Muscle layer of colon (tissue), 2 donors: ENCODE measurements around the gene ITGB2.

ENCODE experiments used
- H3K27ac ChIP-seq: one replicate; pipeline ENCODE4 v1.7.0; 2013; ENCODE audit warnings: low read depth, mild to moderate bottlenecking, low read length, moderate library complexity
- H3K27me3 ChIP-seq, 2 donors: one replicate each; pipeline ENCODE4 v1.7.0; 2013; ENCODE audit warnings: low read length in 2 of 2, mild to moderate bottlenecking in 2 of 2; ENCODE audit not compliant: insufficient read depth in 2 of 2, control insufficient read depth in 1 of 2
- H3K36me3 ChIP-seq: one replicate; pipeline ENCODE4 v1.7.0; 2013; ENCODE audit warnings: mild to moderate bottlenecking, low read length; ENCODE audit not compliant: insufficient read depth
- H3K4me1 ChIP-seq: one replicate; pipeline ENCODE4 v1.7.0; 2013; ENCODE audit warnings: mild to moderate bottlenecking, low read length; ENCODE audit not compliant: insufficient read depth
- H3K4me3 ChIP-seq, 2 donors: one replicate each; pipeline ENCODE4 v1.7.0; 2013; ENCODE audit warnings: low read length in 2 of 2, low read depth in 1 of 2, mild to moderate bottlenecking in 1 of 2, moderate library complexity in 1 of 2
- H3K9ac ChIP-seq: one replicate; pipeline ENCODE4 v1.7.0; 2013; ENCODE audit warnings: low read length
- H3K9me3 ChIP-seq: one replicate; pipeline ENCODE4 v1.7.0; 2013; ENCODE audit warnings: mild to moderate bottlenecking, low read length
- donor health status: abdominal sarcoma.
- donor health status: Adenocarcinoma of cecum.

ITGB2 gene

DNA sequence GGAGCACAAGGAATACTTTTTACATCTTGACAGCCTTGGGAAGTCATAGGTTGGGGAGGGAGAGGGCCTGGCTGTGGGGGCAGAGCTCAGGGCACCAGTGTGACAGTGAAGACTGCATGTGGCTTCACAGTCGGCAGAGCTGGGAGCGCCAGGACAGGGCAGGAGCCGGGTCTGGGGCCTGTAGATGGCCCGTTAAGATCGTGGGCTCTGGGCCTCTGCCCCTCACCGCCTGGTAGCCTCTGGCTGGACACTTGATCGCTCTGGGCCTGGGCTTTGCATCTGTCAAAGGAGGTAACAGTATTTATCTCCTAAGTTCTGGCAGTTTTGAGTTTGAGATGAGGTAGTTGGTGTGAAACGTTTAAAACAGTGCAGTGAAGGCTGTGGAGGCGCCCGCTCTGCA, 23.9 kb upstream of the ITGB2 start:
- H3K27me3 ChIP-seq: no peaks in the 10 kb centered on the region
- H3K36me3 ChIP-seq: peaks cover 18% of the 10 kb centered on the region
- H3K9me3 ChIP-seq: no peaks in the 10 kb centered on the region
- H3K4me1 ChIP-seq: peaks cover 18% of the 10 kb centered on the region
- no peak overlapping the region for H3K4me3 ChIP-seq
- H3K9ac ChIP-seq: no peak overlapping the region
- H3K27ac ChIP-seq: no peak overlapping the region

DNA sequence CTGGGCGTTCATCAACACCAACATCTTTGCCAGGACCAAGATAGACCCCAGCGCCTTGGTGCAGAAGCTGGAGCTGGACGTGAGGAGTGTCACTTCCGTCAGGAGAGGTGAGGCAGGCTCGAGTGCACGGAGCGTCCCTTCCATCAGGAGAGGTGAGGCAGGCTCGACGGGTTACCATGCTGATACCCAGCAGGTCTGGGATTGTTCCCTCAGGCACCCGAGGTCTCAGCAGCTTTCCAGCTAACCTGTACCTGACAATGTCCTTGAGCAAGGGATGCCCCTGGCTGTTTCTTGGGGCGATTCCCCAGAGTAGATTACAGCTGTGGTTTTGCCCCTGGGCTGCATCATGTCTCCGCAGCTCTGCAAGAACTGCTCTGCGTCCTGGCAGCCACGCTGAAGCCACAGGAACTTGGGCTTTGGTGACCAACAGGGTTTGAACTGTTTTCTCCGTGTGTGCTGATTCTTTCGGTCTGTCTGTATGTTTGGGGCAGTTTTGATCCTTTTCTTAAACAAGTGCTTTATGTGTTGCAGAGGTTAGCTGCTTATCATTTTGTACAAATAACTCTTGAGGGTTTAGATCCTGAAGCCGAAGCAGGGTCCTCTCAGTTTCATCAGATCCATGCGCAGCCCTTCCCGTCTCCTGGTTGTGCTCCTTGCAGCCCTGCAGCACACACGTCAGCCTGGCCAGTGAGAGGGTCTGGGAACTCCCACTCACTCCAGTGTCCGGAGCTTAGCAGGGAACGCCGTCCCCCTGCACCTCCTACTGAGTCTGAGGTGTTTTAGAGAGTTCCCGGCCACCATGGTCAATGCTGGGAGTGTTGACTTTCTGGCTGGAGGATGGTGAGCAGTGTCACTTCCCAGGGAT, 23.2 kb upstream of the ITGB2 start:
- Histone ChIP-seq H3K4me3 (no peak overlapping the region), H3K9ac (no peak overlapping the region), H3K27me3 (no peaks in the 10 kb centered on the region), H3K36me3 (peaks cover 18% of the 10 kb centered on the region), H3K9me3 (no peaks in the 10 kb centered on the region), H3K4me1 (peaks cover 20% of the 10 kb centered on the region), H3K27ac (no peak overlapping the region)

DNA sequence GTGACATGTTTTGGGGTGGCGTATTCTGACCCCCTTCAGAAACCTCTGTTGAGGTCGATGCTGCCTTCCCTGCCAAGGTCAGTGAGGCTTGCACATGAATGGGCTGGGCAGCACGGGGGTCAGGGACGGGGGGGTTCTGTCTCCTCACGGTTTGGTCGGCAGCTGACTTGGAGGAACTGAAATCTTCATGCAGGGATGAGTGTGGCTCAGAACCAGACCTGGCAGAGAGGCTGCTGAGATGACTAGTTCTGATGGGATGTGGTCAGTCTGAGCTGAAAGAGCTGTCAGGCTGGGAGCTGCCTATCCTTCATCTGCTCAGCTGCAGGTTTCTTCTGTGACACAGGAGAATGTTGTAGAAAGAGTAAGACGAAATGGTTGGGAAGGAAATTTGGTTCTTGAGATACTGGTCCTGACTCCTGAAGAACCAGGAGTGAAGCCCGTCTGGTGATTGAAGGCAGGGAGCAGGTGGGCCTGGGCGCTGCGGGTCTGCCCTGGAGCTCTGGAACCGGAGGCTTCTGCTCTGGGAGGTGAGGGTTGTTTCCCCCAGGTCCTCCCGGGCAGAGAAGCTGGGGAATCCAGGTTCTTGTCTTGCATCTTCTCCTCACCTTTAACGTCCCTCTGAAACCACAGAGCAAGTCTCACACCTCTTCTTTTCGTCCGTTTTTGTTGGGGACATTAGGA, 22.4 kb upstream of the ITGB2 start:
- no peaks in the 10 kb centered on the region for H3K9me3 ChIP-seq
- H3K27me3 ChIP-seq: no peaks in the 10 kb centered on the region
- H3K9ac ChIP-seq: no peak overlapping the region
- no peak overlapping the region for H3K27ac ChIP-seq
- no peak overlapping the region for H3K4me3 ChIP-seq
- H3K4me1 ChIP-seq: peaks cover 22% of the 10 kb centered on the region
- H3K36me3 ChIP-seq: peaks cover 18% of the 10 kb centered on the region

DNA sequence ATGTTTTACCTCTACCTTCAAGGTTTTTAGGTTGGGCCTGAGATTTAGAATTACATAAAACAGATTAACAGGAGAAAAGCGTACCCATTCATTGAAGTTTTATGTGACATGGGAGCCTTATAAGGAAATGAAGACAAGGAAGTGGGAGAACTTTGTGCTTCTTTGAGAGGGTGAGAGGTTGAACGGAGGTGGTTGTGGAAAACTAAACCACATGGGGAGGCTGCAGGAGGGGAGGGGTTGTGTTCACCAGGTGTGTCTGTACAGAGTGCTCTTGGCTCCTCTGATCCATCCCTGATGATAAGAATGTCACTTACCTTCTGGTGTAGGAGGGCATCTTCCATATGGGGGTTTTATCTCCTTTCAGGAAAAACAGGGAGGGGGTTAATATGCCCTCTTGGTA, 21.9 kb upstream of the ITGB2 start:
- no peak overlapping the region for H3K27ac ChIP-seq
- H3K27me3 ChIP-seq: no peaks in the 10 kb centered on the region
- peaks cover 18% of the 10 kb centered on the region for H3K36me3 ChIP-seq
- H3K9me3 ChIP-seq: no peaks in the 10 kb centered on the region
- H3K4me3 ChIP-seq: no peak overlapping the region
- no peak overlapping the region for H3K9ac ChIP-seq
- peaks cover 22% of the 10 kb centered on the region for H3K4me1 ChIP-seq

DNA sequence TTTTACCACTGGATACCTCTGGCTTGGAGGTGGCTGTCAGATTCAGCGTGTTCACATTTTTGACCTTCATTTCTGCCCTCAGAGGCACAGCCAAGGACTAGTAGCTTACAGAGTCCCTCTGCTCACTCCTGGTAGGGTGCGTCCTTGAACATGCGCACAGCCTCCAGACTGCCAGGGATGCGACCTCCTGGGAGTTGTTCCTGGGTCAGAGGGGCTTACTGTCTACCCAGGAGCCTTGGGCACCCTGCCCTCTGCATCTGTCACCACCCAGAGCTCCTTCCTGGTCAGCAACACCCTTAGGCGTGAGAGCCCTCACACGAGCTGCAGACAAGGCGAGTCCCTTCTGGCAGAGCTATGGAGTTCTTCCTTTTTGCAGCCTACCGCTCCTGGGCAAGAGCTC, 20.9 kb upstream of the ITGB2 start:
- H3K36me3 ChIP-seq: peaks cover 18% of the 10 kb centered on the region
- H3K4me3 ChIP-seq: peak overlapping the region in 1 of 2 donors; percentile 73
- H3K4me1 ChIP-seq: peaks cover 22% of the 10 kb centered on the region
- H3K9ac ChIP-seq: no peak overlapping the region
- H3K9me3 ChIP-seq: no peaks in the 10 kb centered on the region
- no peaks in the 10 kb centered on the region for H3K27me3 ChIP-seq
- H3K27ac ChIP-seq: no peak overlapping the region

DNA sequence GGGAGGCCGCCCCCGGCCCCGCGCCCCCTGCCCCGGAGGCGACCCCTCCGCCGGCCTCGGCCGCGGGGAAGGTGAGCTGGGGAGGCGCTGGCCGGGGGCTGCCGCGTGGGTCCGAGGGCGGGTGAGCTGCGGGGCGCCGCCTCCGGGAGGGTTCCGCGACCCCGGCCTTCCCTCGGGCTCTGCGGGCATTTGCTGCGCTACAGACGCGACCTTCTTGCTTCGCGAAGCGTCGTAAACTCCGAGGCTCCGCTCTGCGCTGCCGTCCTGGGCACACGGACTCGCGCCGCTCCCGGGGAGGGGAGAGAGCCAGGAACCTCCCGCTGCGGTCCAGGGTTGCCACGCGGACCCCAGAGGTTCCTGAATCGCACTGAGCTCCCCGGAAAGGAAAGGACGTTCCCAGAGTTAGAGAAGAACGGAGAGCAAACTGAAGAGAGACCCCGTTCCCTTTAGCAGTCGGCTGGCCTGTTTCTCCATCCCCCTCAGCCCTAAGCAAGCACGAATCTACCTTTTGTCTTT, 19.5 kb upstream of the ITGB2 start:
- peaks cover 15% of the 10 kb centered on the region for H3K36me3 ChIP-seq
- peaks cover 22% of the 10 kb centered on the region for H3K4me1 ChIP-seq
- H3K4me3 ChIP-seq: peak overlapping the region; percentile 73 to 94
- H3K9ac ChIP-seq: peak overlapping the region; percentile 3
- peak overlapping the region; percentile 19 for H3K27ac ChIP-seq
- H3K9me3 ChIP-seq: no peaks in the 10 kb centered on the region
- H3K27me3 ChIP-seq: no peaks in the 10 kb centered on the region

DNA sequence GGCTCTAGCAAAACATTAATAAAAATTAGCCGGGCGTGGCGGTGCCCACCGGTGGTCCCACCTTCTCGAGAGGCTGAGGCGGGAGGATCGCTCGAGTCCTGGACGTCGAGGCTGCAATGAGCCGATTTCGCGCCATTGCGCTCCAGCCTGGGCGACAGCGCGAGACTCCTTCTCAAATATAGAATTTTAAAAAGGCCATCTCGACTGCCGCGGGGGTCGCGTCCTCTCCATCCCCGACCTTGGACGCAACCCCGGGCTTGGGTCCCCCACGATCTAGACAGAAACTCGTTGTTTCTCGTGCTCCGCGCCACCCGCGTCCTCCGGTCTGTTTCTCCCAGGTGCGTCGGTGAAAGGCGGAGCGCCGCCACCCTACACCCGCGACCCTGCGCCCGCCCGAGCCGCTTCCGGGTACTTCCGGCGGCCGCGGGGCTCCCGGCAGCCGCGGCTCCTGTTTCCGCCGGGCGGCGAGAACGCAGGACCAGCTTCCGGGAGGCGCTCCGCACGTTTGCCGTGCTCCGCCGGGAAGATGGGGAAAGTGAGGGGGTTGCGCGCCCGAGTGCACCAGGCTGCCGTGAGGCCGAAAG, 18.9 kb upstream of the ITGB2 start, which contains the start of gene SLX9:
SLX9 (plus strand) TSS at position 498 of the 584 bp plus-strand sequence; CDS start at position 527, 29 bp downstream.
- Histone ChIP-seq H3K4me3 (peak within 1 kb of the TSS; percentile 73 to 94), H3K4me1 (peaks cover 22% of the 10 kb centered on the region), H3K36me3 (peaks cover 9% of the 10 kb centered on the region), H3K9ac (peak within 1 kb of the TSS; percentile 75), H3K9me3 (no peaks in the 10 kb centered on the region), H3K27ac (peak within 1 kb of the TSS; percentile 31), H3K27me3 (no peaks in the 10 kb centered on the region)

DNA sequence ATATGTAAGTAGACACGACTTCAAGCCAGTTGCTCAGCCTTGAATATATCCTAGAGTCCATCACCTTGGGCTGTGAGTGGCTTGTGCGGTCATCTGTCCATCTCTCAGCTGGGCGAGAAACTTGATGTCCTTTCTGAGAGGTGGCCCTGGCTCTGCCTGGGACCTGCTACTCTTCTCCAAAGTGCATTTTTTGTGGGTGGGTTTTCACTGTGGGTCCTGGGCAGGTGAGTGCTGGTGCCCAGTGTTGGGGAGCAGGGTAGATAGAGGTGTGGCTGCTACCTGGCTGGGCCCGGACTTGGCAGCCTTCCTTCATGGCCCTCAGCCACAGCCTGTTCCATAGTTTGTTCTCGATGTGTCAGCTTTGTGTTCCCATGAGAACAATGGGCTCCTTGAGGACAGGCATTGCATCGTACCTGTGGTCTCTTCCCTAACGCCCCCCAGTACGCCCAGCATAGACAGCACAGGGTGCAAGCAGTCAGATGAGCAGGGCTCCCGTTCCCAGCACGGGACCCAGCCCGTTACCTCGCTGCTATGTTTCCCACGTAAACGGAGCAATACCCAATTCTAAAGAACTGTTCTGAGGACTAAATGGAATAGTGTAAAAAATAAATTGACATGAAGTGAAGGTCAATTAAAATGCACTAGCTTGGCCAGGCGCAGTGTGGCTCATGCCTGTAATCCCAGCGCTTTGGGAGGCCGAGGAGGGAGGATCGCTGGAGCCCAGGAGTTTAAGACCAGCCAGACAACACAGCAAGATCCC, 18.3 kb upstream of the ITGB2 start:
- H3K27ac ChIP-seq: peak overlapping the region; percentile 31
- H3K4me1 ChIP-seq: peaks cover 22% of the 10 kb centered on the region
- H3K9ac ChIP-seq: peak overlapping the region; percentile 75
- no peaks in the 10 kb centered on the region for H3K27me3 ChIP-seq
- peaks cover 2% of the 10 kb centered on the region for H3K36me3 ChIP-seq
- H3K9me3 ChIP-seq: no peaks in the 10 kb centered on the region
- peak overlapping the region; percentile 73 to 94 for H3K4me3 ChIP-seq

DNA sequence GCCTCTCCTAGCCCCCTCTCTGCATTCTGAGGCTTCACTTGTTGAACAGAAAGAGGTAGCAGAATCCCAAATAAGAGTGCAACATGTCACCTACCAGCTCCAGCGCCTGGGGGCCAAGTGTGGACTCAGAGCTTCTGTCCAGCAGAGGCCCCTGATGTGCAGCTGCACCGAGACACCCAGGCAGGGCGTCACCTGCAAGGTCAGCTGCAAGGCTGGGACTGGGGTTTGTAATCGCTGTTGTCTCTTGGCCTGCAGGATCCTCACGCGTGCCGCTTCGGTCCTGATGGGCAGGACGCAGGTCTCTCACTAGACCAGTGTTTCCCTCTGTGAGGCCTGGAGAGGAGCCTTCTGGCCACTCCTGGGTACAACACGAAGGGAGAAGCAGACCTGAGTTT, 14.8 kb upstream of the ITGB2 start:
- Histone ChIP-seq H3K9me3 (no peaks in the 10 kb centered on the region), H3K9ac (no peak overlapping the region), H3K4me1 (peaks cover 18% of the 10 kb centered on the region), H3K27me3 (peaks cover 7 to 30% of the 10 kb centered on the region in 2 donors), H3K27ac (no peak overlapping the region), H3K36me3 (no peaks in the 10 kb centered on the region), H3K4me3 (no peak overlapping the region)

DNA sequence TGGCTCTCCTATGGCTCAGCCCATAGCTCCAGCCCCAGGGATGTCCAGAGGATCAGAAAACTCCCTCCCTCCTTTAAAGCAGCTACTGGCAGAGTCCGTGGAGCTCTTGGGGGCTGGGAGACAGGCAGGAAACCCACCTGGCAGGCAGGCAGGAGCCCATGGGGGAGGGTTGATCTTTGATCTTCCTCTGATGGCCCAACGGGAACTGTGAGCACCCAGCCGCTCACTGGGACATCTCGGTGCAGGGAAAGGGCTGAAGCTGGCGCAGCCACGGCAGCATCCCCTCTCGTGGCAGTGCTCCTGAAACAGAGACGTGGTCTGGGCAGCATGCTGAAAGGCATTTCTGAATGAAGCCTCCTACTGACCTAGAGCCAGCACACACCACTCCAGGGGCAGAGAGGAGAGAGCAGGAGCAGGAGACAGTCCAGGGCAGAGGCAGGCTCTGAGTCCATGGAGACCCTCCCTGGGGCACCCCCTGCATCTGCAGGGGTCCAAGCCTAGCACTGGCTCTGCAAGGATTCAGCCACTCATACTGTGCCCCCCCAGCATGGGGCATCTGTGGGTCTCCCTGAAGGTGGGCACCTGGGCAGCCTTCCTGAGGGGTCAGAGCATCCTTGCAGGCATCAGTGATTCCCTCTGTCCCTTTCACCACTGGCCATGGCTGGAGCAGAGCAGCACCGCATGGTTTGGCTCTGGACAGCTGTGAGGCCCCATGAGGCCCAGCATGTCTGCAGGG, 14.3 kb upstream of the ITGB2 start:
- Histone ChIP-seq H3K9ac (no peak overlapping the region), H3K27me3 (peaks cover 7 to 36% of the 10 kb centered on the region in 2 donors), H3K36me3 (no peaks in the 10 kb centered on the region), H3K9me3 (no peaks in the 10 kb centered on the region), H3K27ac (no peak overlapping the region), H3K4me1 (peaks cover 17% of the 10 kb centered on the region), H3K4me3 (no peak overlapping the region)
